PC-3 (cell line): ENCODE measurements around the gene PVALEF. TPM values are rescaled to one million over a fixed set of nuclear protein-coding genes. Genes with fewer than 3 reads are reported as not detected.

Source experiments
- ATAC-seq: fragments of 200-7000 bp; cut with Tn5 transposase; 2 replicates; pipeline ENCODE4 v1.9.1; 2020; ENCODE audit warnings: mild to moderate bottlenecking, moderate library complexity
- BruUV-seq: library from RNA; stranded (reverse); fragments of 400-500 nt; replicated peaks from 2 replicates; lab custom pipeline; 2021; lab: Mats Ljungman, UMichigan
- CTCF ChIA-PET: fragments of 300-600 bp; sonication (Branson Sonifier 250); formaldehyde crosslinking; loops from one replicate; lab custom pipeline; 2022; ENCODE audit warnings: antibody characterized with exemption; lab: Charles Lee
- POLR2A ChIA-PET: fragments of 300-600 bp; sonication (Branson Sonifier 250); formaldehyde crosslinking; loops from one replicate; lab custom pipeline; 2022; ENCODE audit warnings: antibody characterized with exemption; ENCODE audit not compliant: unreplicated experiment; lab: Charles Lee
- DNase-seq: peaks from one replicate; pipeline ENCODE4 v3.0.0-alpha.2; 2015
- H2AFZ ChIP-seq: fragments of 300-600 bp; sonication (generic); 2 replicates; pipeline ENCODE4 v1.6.0; 2016; ENCODE audit warnings: antibody characterized with exemption, low read length
- H3F3A ChIP-seq: fragments of 300-600 bp; sonication (generic); one replicate; pipeline ENCODE4 v1.6.0; 2017; ENCODE audit warnings: antibody characterized with exemption, low read length, control low read depth, mild to moderate bottlenecking; ENCODE audit not compliant: unreplicated experiment
- H3K27ac ChIP-seq: fragments of 300-600 bp; sonication (generic); 2 replicates; pipeline ENCODE4 v1.5.1; 2016; ENCODE audit warnings: mild to moderate bottlenecking, low read length
- H3K27me3 ChIP-seq: fragments of 300-600 bp; sonication (generic); 2 replicates; pipeline ENCODE4 v1.6.1; 2016; ENCODE audit warnings: low read length, mixed read lengths
- H3K36me3 ChIP-seq: fragments of 300-600 bp; sonication (generic); 2 replicates; pipeline ENCODE4 v1.6.1; 2016; ENCODE audit warnings: low read depth, mixed run types, low read length, mixed read lengths
- H3K4me1 ChIP-seq: fragments of 300-600 bp; sonication (generic); 2 replicates; pipeline ENCODE4 v1.5.1; 2016; ENCODE audit warnings: low read length; ENCODE audit not compliant: insufficient read depth
- H3K4me2 ChIP-seq: fragments of 300-600 bp; sonication (generic); 2 replicates; pipeline ENCODE4 v1.6.0; 2016; ENCODE audit warnings: low read length
- H3K4me3 ChIP-seq: fragments of 300-600 bp; sonication (generic); 2 replicates; pipeline ENCODE4 v1.5.1; 2016; ENCODE audit warnings: mild to moderate bottlenecking, low read length, mixed read lengths
- H3K79me2 ChIP-seq: fragments of 300-600 bp; sonication (generic); 2 replicates; pipeline ENCODE4 v1.6.1; 2017; ENCODE audit warnings: low read length, mixed read lengths
- H3K9ac ChIP-seq: fragments of 300-600 bp; sonication (generic); 2 replicates; pipeline ENCODE4 v1.6.0; 2016; ENCODE audit warnings: mild to moderate bottlenecking, low read length
- H3K9me2 ChIP-seq: fragments of 300-600 bp; sonication (generic); replicated peaks from 2 replicates; pipeline ENCODE4 v1.6.1; 2016; ENCODE audit warnings: mixed run types, low read length, mixed read lengths
- H3K9me3 ChIP-seq: fragments of 300-600 bp; sonication (generic); 2 replicates; pipeline ENCODE4 v1.6.1; 2016; ENCODE audit warnings: low read length, mixed read lengths
- H4K20me1 ChIP-seq: fragments of 300-600 bp; sonication (generic); 2 replicates; pipeline ENCODE4 v1.6.1; 2016; ENCODE audit warnings: low read length, mixed read lengths
- CTCF ChIP-seq: fragments of 300-600 bp; sonication (generic); conservative IDR thresholded peaks from 2 replicates; pipeline ENCODE4 v1.5.1; 2017; ENCODE audit warnings: antibody characterized with exemption, low read depth, mild to moderate bottlenecking, low read length
- EZH2 ChIP-seq: fragments of 300-600 bp; sonication (generic); IDR thresholded peaks from one replicate; pipeline ENCODE4 v1.6.1; 2017; ENCODE audit warnings: antibody characterized with exemption, mild to moderate bottlenecking, low read length; ENCODE audit not compliant: unreplicated experiment
- EZH2phosphoT487 ChIP-seq: fragments of 300-600 bp; sonication (generic); IDR thresholded peaks from 2 replicates; pipeline ENCODE4 v1.6.1; 2018; ENCODE audit warnings: mild to moderate bottlenecking, antibody characterized with exemption, low read length, borderline replicate concordance
- intact Hi-C: fragments of 100-400 bp; cut with micrococcal nuclease; formaldehyde crosslinking; loops from 2 replicates; pipeline ENCODE4 v1.9.0; 2023
- total RNA-seq: library from RNA; depleted of rRNA; stranded (reverse); fragments of >200 nt; gene quantifications from 2 replicates; pipeline ENCODE4 v1.2.3, GENCODE V29; 2014

The PVALEF gene
- total RNA-seq, 1 experiment from 2014 or later = not detected

GRCh38 chr17:81140018-81140417 lies 25.3 kb upstream of the PVALEF start:
- H3K9me2 ChIP-seq = no peaks in the 10 kb centered on the region
- no peaks in the 10 kb centered on the region for H3K9me3 ChIP-seq
- no peak overlapping the region for H3K4me2 ChIP-seq
- no peaks in the 10 kb centered on the region for H3K79me2 ChIP-seq
- H4K20me1 ChIP-seq = no peaks in the 10 kb centered on the region
- H2AFZ ChIP-seq = no peak overlapping the region
- BruUV-seq = no TSS peak
- ATAC-seq (no peak), DNase-seq (no peak)
- intact Hi-C loops = no loop called here
- H3K27ac ChIP-seq = no peak overlapping the region
- H3K4me1 ChIP-seq = no peaks in the 10 kb centered on the region
- POLR2A ChIA-PET = interaction anchor here (0.6 kb wide), 1 partner anchor 721 kb away, joined by 9 read pairs; no protein-coding TSS in a partner anchor
- no peaks in the 10 kb centered on the region for H3K27me3 ChIP-seq
- CTCF ChIA-PET = no interaction called here
- H3K4me3 ChIP-seq = no peak overlapping the region
- no peaks in the 10 kb centered on the region for H3F3A ChIP-seq
- no peak for TF ChIP-seq EZH2phosphoT487
- TF ChIP-seq EZH2 = no peak
- TF ChIP-seq CTCF = no peak
- H3K36me3 ChIP-seq = no peaks in the 10 kb centered on the region
- H3K9ac ChIP-seq = no peak overlapping the region

- Histone ChIP-seq H3K27ac (no peak overlapping the region), H3K4me2 (no peak overlapping the region), H3K9me2 (no peaks in the 10 kb centered on the region), H3K9ac (no peak overlapping the region), H3K4me1 (no peaks in the 10 kb centered on the region), H3F3A (no peaks in the 10 kb centered on the region), H3K36me3 (no peaks in the 10 kb centered on the region), H3K27me3 (no peaks in the 10 kb centered on the region), H2AFZ (no peak overlapping the region), H4K20me1 (no peaks in the 10 kb centered on the region), H3K4me3 (no peak overlapping the region), H3K79me2 (no peaks in the 10 kb centered on the region), H3K9me3 (no peaks in the 10 kb centered on the region)
- TF ChIP-seq CTCF = no peak
- BruUV-seq = no TSS peak
- ChIA-PET POLR2A (interaction anchor here (0.6 kb wide), 1 partner anchor 720 kb away, joined by 9 read pairs; no protein-coding TSS in a partner anchor), CTCF (no interaction called here)
- no peak for ATAC-seq
- DNase-seq = no peak
- intact Hi-C loops = no loop called here
These were observed 24.6 kb upstream of the PVALEF start for GRCh38 chr17:81140695-81141094.

GRCh38 chr17:81142301-81143199 lies 22.8 kb upstream of the PVALEF start:
- TF ChIP-seq EZH2phosphoT487 = no peak
- TF ChIP-seq EZH2 = no peak
- peak; percentile 79 for TF ChIP-seq CTCF
- intact Hi-C loops = loop anchor here (1.0 to 2.0 kb wide), 2 partner anchors 58 to 99 kb away; no protein-coding TSS in a partner anchor

More at GRCh38 chr17:81142301-81143199, 22.8 kb upstream of the PVALEF start:
- H3K4me2 ChIP-seq = no peak overlapping the region
- no peaks in the 10 kb centered on the region for H3F3A ChIP-seq
- no peaks in the 10 kb centered on the region for H3K9me2 ChIP-seq
- no peak overlapping the region for H3K4me3 ChIP-seq
- ATAC-seq (peak; percentile 100), DNase-seq (peak; percentile 83)
- no peak overlapping the region for H3K9ac ChIP-seq
- no peak overlapping the region for H3K27ac ChIP-seq
- H3K9me3 ChIP-seq = no peaks in the 10 kb centered on the region
- BruUV-seq = no TSS peak
- no peaks in the 10 kb centered on the region for H3K79me2 ChIP-seq
- ChIA-PET CTCF (interaction anchor here (0.5 to 0.6 kb wide), 3 partner anchors 58 to 287 kb away, joined by 3 to 11 read pairs (median 7); no protein-coding TSS in a partner anchor), POLR2A (no interaction called here)
- no peaks in the 10 kb centered on the region for H3K4me1 ChIP-seq
- no peaks in the 10 kb centered on the region for H3K36me3 ChIP-seq
- H3K27me3 ChIP-seq = no peaks in the 10 kb centered on the region
- peak overlapping the region; percentile 75 for H2AFZ ChIP-seq
- H4K20me1 ChIP-seq = no peaks in the 10 kb centered on the region
